ENCODE measurements around the gene COA3.
"Not testable (repeated sequence)": the region's sequence is repeated elsewhere in the genome, so short reads cannot be mapped to it uniquely, and the experiment has no call there.

COA3 gene

DNA sequence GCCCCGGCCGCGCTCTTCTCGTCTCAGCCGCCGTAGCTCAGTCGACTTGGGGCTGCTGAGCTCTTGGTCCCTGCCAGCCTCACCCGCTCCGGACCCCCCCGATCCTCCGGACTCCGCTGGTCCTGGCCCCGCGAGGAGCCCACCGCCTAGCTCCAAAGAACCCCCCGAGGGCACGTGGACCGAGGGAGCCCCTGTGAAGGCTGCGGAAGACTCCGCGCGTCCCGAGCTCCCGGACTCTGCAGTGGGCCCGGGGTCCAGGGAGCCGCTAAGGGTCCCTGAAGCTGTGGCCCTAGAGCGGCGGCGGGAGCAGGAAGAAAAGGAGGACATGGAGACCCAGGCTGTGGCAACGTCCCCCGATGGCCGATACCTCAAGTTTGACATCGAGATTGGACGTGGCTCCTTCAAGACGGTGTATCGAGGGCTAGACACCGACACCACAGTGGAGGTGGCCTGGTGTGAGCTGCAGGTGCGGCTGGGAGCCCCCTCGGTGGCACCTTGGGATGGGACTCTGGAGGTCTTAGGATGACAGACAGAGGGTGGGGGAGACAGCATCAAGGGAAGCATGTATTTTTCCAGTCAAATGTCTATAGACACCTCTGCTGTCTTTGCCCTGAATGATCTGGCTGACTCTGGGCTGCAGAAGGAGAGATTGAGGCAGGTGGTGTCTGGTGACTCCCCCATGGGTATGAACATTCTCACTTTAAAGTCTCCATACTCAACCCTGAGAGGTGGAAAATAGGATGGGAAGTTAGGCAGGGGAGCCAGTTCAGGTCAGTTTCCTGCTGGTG is 17.5 kb downstream of the COA3 start:
- DNase-seq: no peak

DNA sequence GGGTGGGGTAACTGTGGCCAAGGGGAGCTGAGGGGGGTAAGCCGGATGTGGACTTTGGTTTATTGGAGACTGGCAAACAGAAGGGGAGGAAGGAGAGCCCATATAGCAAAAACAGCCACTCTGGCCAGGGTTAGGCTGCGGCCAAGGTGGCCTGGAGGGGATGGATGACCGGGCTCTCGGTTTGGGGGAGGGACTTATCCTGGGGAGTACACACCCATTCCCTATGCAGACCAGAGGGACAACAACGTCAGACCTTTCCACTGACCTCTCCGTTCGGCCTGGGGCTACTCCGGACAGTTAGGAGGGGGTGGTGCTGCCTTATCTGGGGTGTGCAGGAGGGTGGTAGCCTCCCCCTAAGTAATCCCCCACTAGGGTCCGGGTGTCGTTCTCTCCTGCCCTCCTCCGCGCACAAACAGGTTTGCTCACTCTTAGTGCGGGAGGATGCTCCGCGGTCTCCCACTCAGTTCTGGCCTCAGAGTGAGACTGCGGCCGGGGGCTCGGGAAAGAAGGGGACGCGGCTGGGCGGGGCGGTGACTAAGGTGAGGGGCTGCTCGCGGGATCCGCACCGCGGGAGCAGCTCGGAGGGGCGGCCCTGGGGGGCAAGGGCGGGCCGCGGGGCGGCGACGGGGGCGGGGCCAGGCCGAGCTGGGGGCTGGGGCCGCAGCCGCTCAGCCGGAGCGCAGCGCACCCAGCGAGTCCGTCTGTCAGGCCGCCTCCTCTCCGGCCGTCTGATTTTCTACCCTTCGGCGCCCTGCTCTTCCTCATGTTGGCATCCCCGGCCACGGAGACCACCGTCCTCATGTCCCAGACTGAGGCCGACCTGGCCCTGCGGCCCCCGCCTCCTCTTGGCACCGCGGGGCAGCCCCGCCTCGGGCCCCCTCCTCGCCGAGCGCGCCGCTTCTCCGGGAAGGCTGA is 18.3 kb downstream of the COA3 start, which contains the start of gene WNK4:
WNK4 (plus strand) TSS at position 675 of the 915 bp plus-strand sequence; CDS start at position 764, 89 bp downstream.
- DNase-seq: no peak

DNA sequence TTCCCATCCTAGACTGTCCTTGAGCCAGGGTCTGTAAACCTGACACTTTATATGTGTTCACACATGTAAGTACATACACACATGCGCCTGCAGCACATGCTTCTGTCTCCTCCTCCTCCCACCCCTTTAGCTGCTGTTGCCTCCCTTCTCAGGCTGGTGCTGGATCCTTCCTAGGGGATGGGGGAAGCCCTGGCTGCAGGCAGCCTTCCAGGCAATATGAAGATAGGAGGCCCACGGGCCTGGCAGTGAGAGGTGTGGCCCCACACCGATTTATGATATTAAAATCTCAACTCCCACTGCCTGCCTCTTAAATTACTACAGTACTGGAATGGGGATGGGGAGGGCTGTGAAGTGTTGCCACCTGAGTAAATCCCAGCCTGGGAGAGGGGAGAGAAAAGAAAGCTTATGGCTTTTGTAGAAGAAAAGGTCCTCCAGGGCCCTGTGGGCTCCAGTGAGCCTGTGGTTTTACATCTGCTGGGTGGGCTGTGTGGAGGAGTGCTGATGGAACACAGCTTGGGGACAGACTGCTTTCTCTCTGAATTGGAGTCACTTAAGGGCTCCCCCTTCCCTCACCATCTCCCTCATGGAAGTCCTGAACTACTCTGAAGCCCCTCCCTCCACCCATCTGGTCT is 19.1 kb downstream of the COA3 start:
- no peak for DNase-seq

DNA sequence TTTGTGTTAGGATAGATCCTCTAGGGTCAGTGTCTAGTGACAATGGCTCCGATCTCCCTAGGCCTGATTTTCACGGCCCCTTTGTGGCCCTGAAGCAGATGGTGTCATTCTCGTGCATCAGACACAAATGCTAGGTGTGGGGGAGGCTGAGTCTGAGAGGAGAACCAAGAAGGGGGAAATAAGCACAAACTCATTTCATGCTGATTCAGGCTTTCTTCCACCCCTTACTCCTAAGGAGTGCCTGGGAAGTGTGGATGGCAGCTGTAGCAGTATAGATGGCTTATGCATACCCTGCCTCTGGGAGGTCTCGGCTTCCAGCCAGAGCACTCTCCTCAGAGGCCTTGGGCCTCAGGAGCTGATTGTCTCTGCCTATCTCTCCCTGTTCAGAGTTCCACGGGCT is 19.9 kb downstream of the COA3 start:
- DNase-seq: no peak

DNA sequence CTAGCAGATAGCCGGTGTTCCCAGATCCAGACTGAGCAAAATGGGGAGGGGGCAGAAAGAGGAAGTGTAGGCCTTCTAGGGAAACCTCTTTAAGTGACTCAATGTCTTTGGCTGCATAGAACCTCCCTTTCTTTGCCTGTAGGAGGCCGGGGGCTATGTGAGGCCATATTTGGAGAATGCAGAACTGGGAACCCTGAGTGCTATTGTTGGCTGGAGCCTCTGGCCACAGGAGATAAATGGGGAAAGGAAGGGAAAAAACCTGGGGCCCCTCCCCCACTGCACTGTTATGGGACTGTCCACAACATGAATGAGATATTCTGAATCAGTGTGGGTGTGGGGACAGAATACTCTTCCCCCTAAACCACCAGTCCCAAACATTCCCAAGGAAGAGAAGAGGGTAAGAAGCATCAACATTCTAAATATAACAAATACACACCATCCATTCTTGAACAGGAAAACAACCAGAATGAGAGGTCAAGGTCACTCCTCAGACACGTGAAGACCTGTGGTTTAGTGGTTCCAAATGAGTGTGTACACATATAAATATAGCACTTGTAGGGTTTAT is 22.9 kb downstream of the COA3 start:
- DNase-seq: no peak

DNA sequence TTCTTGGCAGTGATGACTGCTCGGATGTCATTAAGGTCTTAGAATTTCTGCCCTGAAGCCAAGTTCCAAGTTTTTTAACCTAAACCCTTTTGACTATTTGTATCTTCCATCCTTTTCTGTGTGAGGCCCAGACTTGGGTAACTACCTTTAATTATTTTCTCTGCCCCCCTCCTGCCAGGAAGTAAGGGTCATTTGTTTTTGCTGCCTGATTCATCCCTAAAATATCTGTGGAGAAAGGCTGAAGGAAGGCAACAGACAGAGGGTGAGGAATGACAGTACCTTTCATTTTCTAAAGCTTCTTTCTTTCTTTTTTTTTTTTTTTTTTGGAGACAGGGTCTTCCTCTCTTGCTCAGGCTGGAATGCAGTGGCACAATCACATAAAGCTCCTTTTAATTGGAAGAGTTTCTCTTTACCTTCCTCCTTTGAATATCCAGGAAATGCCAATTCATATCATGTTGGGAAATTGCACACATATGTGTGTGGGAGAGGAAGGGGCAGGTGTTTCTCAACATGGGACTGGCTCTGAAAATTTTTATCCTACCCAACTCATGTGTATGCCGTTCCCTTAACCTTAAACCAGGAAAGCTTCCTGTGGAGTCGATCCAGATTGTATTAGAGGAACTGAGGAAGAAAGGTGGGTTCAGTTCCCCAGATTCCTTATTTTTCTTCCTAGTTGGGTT is 24.3 kb downstream of the COA3 start:
- DNase-seq: no peak

DNA sequence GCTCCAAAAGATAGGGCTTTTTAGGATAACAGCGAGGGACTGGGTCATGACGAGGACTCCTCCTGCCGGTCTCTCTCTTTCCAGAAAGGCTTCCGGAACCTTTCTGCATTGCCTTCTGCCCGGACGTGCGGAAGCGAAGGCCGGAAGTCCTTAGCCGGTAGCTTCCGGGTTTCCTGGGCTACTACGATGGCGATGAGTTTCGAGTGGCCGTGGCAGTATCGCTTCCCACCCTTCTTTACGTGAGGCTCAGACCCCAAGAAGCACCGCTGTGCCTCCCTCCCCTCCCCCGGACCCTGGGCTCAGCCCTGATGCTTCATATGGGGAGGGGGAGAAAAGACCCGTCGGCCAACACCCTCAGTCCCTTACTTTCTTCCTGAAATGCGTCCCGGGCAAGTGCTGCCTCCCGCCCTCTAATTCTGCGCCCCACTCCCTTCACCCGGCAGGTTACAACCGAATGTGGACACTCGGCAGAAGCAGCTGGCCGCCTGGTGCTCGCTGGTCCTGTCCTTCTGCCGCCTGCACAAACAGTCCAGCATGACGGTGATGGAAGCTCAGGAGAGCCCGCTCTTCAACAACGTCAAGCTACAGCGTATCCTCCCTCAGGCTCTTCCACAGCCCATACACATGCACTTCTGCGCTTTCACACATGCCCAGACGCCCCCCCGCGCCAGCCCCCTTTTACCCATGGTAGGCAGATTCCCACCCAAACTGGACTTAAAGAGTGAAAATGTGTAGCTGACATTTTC is 25.0 kb downstream of the COA3 start, which contains the start of gene VPS25:
VPS25 (plus strand) TSS at position 160 of the 746 bp plus-strand sequence; CDS start at position 187, 27 bp downstream.
- peak; percentile 88 for DNase-seq

DNA sequence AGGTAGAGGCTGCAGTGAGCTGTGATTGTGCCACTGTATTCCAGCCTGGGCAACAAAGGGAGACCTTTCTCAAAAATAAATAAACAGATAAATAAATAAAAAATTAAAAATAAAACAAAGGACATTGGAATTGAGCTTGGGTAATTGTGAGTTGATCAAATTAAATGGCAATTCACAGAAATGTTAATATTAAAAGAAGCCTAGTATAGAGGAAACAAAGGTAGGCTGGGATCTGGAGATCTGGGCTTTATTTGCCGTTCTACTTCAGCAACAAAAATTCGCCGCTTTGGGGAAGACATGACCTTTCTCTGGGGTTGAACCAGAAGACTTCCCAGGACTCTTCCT is 25.6 kb downstream of the COA3 start:
- no peak for DNase-seq

DNA sequence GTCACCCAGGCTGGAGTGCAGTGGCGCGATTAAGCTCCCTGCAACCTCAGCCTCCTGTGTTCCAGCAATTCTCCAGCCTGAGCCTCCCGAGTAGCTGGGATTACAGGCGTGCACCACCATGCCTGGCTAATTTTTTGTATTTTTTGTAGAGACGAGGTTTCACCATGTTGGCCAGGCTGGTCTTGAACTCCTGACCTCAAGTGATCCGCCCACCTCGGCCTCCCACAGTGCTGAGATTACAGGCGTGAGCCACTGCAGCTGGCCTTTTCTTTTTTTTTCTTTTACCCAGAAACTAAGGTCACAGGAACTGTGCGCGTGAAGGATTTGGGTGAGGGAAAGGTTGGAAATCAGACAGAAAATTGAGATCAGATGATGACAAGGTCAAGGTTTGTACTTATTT is 28.5 kb downstream of the COA3 start:
- not testable (repeated sequence) for DNase-seq

DNA sequence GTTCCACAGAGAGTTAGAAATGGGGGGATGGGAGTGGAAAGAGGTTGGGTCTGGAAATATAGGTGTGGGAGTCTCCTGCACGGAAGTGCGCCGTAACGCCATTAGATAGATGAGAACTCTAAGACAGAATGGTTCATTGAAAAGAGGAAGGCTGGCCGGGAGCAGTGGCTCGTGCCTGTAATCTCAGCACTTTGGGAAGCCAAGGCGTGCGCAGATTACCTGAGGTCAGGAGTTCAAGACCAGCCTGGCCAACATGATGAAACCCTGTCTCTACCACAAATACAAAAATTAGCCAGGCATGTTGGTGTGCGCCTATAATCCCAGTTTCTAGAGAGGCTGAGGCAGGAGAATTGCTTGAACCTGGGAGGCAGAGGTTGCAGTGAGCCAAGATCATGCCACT is 30.5 kb downstream of the COA3 start:
- not testable (repeated sequence) for DNase-seq

DNA sequence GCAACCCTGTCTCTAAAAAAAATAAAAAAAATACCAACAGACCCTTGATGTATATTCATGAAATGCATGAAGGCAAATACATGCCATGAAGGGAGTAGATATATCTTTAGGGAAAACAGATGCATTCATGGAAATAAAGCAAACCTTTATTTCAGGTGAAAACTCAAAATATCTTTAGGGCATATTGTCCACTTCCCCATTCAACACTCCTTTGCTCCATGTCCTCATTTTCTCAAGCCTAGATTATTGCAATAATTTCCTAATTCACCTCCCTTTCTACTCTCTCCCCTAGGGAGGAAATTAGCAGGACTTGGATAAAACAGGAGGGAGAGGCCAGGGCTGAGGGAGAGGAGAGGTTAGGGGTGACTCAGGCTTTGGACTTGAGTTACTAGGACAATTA is 31.0 kb downstream of the COA3 start:
- no peak for DNase-seq

DNA sequence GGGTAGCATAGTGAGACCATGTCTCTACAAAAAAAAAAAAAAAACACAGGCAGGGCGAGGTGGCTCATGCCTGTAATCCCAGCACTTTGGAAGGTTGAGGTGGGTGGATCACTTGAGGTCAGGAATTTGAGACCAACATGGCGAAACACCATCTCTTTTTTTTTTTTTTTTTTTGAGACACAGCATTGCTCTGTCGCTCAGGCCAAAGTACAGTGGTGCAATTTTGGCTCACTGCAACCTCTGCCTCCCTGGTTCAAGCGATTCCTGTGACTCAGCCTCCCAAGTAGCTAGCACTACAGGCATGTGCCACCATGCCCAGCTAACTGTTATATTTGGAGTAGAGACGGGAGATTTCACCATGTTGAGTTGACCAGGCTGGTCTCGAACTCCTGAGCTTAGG is 32.4 kb downstream of the COA3 start:
- no peak for DNase-seq

DNA sequence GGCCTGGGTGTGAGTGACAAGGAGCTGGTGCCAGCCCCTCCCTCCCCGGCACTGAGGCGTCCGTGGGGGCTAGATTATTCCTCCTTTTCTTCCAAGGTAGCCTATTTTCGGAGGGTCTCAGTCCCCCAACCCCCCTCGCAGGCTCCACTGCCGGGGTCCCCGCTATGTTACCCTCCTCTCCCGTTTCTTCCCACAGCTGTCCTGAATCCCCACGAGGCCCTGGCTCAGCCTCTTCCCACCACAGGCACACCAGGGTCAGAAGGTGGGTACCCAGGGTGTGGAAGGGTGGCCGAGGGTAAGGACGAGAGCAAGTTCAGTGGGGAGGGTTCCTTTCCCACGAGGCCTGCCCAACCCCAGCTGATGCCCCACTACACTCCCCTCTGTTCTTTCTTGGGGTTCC is 36.9 kb downstream of the COA3 start:
- no peak for DNase-seq

DNA sequence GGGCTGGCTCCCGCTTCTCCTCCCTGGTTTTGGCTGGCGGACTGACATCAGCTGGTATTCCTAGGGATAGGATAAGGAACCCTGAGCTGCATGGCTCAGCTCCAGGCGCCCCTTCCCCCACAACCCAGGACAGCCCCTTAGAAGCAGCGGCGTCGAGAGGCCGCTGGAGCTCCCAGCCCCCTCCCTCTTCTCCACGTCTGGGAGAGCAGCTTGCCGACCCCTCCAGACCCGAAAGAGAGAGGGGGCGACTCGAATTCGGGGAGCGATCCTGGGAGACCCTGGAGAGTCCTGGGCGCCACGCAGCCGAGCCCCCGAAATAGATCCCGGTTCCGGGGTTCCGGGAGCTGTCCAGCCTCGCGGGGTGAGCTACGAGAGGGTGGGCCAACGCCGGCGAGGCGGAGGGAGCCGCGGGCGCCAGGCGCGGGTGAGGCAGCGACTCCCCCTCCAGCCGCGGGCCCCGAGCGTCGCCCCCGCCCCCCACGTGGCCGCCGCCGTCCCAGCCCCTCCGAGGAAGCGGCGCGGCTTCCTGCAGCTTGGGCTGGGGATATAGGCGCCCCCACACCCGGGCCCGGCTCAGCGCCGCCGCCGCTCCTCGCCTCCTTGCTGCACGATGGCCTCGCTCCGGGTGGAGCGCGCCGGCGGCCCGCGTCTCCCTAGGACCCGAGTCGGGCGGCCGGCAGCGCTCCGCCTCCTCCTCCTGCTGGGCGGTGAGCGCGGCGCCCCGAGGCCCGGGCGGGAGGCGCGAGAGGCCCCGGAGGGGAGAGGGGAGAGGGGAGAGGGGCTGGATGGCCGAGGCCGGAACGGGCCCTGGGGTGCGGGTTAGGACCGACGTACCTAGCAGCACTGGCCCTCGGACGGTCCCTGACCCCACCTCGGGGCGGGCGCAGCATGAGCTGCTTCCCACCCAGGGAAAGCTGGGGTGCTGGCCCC is 37.6 kb downstream of the COA3 start, which contains the start of gene RAMP2:
RAMP2 (plus strand) TSS at position 576 of the 930 bp plus-strand sequence; CDS start at position 611, 35 bp downstream.
- peak; percentile 39 for DNase-seq

DNA sequence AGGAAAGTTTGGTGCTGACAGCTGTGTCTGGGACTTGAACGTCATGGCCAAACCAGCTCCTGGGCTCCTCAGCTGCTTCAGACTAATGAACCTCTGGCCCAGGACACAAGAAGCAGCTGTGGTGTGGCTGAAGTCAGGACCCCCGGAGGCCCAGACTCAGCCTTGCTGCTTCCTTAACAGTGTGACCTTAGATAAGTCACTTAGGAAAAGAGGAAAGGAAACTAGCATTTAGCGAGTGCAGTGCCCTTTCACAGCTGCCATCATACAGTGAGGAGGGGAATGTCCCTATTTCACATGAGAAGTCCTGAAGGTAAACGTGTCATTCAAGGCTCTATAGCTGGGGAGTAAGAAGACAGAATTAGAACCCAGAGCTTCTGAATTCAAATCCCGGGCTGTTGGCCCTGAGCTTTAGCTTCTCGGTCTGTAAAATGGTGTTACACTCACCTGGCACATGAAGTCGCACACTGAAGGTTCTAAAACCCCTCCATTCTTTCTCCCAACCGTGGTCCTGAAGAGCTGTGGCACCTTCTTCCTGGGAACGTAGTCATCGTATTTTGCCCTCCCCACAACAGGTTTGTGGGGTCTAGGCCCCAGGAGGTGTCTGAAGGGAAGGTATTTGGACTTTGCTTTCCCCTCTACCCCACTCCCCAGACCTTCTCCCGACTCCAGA is 38.4 kb downstream of the COA3 start:
- DNase-seq: no peak

DNA sequence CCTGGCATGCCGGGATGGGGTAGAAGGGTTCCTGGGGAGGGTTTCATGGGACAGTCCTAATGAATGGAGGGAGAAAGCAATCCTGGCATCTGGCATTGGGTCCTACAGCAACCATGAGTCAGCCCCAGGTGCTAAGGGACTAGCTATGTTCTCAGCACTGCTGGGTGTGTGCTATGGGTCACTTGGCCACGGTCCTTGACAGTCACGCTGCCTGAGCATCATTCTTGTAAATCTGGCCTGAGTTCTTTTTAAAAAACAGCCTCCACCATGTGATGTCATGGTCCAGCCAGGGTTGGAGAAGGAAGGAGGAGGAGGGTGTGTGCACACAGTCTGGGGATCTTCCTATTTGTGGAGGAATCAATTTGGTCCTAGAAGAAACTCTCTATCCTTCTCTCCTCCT is 43.7 kb downstream of the COA3 start:
- DNase-seq: no peak

DNA sequence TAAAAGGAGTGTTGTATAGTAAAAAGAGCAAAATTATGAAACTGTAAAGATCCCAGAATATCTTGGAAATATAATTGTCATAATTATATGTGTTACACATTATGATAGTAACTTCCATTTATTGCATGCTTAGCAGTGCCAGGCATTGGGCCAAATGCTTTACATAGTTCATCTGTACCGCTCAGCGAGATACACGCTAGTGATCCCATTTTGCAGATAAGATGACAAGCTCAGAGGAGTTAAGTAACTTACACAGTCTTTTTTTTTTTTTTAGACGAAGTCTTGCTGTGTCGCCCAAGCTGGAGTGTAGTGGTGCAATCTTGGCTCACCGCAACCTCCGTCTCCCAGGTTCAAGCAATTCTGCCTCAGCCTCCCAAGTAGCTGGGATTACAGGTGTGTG is 46.9 kb downstream of the COA3 start:
- no peak for DNase-seq

DNA sequence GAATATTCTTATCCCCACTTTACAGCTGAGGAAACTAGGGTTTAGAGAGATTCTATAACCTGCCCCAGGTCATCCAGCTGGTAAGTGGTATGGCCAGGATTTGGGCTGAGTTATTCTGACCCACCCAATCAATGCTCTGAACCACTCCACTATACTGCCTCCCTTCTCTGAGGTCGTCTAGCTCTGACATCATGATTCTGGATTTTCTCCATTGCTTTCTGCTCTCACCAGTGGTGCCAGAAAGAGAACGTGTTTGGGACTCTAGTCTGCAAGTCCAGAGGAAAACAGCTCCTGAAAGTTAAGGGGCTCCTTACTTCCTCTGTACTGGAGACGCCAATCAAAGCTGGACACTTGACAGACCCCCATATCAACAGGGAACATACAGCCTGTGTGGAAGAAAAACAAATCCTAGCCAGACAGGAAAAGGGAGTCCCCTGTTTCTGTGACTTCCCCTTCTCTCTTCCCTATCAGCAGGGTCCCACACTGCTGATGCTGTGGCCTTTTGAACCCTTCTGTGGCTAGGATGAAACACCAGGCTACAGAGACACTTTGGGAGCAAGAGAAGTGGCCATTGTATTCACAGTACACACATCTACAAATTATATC is 47.7 kb downstream of the COA3 start:
- DNase-seq: no peak

All from NCI-H1092 treated with DMSO at 0.1 percent for 48 hours (cell line).